Measurements from ENCODE around the gene SERHL2.
"Not testable (repeated sequence)": the region's sequence is repeated elsewhere in the genome, so short reads cannot be mapped to it uniquely, and the experiment has no call there.

SERHL2 gene

DNA sequence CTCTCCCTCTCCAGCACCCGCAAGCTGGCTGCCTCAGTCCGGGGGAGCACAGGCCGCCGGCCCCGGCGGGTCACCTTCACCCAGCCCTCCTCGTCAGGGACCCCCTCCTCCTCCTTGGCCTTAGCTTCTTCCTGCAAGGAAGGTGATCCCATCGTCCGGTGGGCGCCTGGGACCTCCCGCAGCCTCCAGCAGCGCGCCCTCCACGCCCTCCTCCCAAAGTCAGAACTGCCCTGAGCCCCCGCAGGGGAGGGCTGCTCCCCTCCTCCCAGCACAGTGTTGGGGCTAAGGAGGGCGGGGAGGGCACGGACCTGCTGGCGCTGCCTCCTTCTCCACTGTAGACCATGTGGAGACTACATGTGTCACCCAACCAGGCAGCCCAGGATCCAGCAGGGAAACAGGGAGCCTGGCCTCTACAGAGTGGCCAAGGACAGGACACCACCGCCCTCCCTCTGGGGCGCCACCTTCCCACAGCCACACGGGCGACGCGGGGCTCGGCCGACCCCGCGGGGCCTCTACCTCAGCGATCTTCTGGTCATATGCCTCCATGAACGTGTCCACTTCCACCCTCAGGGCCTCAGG lies 22.3 kb downstream of the SERHL2 start:
- not testable (repeated sequence) for DNase-seq

DNA sequence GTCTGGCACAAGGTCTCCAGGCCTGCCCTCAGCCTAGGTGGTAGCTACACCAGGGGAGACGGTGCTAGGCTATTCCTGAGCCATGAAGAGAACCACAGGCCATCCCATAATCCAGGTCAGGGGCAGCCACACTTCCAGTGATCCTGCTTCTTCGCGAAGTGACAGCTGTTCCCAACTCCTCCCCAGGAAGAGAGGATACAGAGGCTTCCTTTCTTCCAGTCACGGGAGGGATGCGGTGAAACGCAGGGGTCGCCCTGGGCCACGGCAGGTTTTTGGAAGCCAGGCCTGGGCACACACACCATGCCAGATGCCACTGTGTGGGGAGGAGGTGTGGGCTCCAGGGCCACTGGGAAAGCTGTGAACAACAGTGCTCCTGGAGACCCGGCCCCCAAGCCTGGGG lies 23.4 kb downstream of the SERHL2 start:
- DNase-seq = not testable (repeated sequence)

DNA sequence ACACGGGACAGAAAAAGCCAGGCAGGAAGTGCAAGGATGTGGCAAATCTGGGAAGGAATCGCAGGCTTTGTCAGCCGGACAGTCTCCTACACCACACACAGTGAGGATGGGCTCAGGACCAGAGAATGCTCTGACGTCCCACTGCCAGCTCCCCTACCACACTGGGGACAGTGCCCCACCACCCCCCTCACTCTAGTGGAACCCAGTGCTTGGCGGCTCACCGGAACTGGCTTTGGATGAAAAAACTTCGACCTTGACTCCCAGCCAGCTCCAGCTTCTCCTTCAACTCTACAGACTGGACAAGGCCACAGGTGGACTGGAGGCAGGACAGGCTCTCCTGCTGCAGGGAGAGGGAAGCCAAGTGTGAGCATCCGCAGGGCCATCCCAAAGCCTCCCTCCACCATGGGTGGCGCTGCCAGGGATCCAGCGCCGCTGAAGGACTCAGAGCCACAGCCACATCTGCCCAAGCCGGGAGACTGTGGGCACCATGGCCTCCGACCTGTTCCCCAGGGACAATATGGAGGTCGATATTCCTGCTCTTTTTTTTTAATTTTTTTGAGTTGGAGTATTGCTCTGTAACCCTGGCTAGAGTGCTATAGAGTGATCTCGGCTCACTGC lies 24.0 kb downstream of the SERHL2 start:
- DNase-seq = no peak

DNA sequence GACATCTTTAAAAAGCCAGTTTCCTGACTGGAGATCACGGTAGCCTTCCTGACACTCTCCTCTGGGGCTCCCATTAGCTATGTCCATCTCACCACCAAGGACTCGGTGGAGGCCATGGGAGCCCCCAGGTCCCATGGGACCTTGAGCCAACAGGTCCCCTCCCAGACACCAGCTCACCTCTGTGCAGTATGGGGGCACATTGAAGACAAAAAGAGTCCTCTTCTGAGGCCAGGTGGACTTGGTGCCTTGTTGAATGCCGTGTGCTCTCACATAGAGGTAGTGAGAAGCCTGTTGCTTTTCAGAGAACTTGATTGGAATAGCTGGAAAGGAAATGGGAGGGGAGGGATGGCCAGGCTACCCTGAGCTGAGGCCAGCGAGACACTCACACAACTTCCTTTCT lies 26.3 kb downstream of the SERHL2 start:
- not testable (repeated sequence) for DNase-seq

DNA sequence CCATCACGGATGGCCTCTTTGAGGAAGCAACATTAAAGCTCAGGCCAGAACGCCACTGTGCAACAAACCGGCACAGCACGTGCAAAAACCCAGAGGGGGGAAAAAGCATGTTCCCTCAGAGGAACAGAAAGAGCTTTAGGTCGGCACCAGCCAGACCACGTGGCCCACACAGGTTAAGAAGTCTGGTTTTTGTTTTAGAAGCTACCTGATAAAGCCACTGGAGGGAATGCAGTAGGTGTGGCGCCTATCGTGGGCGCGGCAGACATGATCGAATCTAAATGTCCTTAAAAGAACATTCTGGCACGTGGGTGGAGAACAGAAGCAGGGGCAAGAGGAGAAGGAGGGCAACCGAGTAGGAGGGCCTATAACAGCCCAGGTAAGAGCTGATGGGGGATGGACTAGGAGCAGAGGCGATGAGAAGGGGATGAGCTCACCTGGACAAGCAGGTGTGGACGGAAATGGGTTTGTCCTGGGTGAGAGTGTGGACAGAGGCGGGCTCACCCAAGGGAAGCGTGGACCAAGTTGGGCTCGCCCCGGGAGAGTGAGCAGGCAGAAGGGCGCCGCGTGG lies 27.5 kb downstream of the SERHL2 start:
- peak in 1 of 2 donors; percentile 3 for DNase-seq

DNA sequence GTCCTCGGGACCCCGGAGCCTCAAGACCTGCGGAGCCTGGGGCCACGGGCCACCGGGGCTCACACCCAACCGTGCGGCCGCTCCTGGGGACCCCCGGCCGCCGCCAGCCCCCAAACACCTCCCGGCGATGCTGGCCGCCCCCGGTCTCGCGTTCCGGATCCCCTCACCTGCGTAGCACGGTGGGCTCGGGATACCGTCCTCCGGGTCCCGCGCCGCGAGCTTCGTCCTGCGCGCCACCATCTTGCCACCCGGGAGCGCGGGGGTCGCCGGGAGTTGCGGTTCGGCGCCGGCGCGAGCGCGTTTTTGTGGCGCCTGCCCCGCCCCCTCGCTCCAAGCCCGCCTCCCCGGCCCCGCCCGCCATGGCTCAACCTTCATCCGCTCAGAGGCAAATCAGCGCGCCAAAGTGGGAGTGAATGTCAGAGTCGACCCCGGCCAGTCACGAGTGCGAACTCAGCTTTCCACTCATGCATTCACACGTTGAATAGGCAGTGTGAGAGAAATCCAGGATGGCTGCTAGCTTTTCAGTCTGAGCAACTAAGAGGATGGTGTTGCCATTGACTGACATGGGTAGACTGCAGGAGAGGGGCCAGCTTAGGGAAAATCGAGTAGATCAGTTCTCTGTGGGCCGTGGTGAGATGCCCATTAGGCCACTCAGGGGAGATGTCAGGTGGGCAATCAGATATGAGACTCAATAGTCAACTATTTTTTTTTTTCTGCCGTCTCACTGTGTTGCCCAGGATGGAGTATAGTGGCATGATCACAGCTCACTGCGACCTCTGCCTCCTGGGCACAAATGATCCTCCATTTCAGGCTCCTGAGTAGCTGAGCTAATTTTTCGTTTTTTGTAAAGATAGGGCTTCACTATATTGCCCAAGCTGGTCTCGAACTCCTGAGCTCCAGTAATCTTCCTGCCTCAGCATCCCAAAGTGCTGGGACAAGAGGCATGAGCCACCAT lies 28.3 kb downstream of the SERHL2 start:
- peak; percentile 68 to 81 for DNase-seq

DNA sequence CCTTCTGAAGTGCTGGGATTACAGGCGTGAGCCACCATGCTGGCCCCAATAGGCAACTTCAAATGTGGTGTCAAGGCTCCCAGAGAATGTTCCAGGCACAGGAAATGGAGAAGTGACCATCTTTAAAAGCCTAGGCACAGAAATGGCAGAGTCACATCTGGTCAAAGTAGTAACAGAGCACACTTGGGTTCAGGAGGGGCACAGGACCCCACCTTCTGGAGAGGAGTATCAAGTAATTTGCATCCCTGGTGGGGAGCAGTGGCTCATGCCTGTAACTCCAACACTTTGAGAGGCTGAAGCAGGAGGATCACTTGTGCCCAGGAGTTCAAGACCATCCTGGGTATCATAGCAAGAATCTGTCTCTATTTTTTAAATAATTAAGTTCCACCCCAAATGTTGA lies 29.2 kb downstream of the SERHL2 start:
- DNase-seq = no peak

DNA sequence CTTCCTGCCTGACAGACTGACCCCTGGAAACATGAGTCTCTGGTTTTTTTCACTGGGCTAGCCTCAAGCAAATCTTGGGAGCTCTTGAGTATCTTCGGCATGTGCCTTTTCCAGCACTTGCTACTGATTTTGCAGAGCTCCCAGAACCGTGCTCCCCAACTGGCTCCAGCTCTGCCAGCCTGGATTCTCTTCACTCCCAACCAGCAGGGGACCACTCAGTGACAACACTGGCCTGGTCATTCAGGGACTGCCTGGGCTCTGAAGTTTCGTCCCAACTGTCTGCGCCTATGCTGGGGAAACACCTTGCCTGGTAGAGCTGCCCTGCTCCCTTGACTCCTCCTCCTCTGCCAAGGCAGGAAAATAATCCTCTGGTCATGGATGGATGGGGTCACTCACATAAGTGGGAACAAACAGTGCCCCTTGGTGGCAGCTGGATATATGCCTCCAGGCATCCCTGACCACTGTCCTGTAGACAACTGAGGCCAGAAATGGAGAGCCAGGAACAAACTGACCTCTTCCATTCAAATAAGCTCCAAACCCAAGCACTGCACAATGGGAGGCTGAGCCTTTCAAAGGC lies 30.7 kb downstream of the SERHL2 start:
- DNase-seq = no peak

DNA sequence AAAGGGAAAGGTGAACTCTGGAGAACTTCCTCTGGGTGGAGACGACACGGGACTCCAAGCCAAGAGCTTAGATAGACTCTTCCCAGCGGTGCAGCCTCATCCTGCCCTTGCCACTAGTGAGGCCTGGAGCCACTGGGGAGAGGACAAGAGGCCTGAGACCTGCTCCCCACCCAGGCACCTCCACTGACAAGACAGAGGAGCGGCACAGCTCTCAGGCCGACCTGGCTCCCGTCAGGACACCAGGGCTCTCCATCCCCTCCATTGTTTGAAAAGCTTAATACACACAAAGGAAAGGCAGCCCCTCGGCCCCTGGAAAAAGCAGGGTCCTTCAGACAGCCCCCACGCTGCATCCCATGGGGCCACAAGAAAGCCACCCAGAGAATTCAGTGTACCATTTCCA lies 31.3 kb downstream of the SERHL2 start:
- DNase-seq = no peak

DNA sequence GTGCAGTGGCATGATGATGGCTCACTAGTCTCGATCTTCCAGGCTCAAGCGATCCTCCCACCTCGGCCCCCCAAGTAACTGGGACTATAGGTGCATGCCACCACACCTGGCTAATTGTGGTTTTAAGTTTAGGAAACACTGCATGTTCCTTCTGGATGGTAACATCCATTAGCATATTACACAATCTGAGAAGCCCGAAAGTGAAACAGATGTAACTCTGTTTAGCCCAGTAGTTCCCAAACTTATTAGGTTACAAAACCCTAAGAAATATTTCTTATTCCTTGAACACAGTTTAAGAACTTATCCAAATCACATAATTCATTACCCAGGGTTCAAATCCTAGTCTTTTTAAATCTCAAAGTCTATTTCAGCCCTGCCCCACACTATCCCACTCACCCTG lies 32.6 kb downstream of the SERHL2 start:
- DNase-seq = no peak

DNA sequence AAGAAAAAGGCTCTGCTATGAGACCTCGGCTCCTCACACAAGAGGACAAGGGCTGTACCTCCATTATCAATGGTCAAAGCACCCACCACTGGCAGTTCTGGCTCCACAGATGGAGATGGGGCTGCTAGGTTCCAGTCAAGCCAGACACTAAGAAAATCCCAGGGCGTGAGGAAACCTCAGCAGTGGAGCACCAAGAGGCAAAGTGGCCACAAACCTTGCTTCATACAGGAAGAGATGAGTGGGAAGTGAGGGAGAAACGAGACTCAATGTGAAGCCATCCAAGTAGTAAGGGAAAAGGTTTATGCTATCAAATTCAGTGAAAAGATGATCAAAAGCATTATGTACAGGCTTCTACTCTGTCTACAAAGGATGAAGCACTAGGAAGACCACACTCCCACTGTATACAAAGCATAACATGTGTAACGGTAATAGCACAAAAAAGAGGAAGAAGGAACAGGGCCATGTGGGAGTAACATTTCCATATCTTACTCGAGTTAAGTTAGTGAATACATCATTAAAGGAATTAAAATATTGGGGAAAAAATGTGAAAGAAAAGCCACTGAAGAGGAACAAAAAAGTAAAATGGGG lies 33.9 kb downstream of the SERHL2 start:
- DNase-seq = no peak

DNA sequence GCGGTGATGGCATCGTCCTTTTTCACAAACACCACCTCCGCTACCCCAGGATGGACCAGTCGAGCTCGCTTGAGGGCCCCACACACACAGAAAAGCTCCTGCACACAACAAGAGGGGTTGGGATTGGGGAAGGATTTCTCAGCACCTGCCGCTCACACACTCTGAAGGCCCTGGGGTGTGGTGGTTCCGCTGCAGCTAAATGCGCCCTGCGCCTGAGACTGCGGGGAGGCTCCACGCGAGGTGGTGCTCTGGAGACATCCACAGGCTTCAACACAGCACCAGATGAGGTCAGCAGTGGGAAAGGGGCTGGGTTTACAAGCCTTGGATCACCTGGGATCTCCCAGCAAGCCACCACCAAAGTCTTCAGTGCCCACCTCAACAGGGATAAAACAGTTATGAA lies 38.2 kb downstream of the SERHL2 start:
- DNase-seq = no peak

DNA sequence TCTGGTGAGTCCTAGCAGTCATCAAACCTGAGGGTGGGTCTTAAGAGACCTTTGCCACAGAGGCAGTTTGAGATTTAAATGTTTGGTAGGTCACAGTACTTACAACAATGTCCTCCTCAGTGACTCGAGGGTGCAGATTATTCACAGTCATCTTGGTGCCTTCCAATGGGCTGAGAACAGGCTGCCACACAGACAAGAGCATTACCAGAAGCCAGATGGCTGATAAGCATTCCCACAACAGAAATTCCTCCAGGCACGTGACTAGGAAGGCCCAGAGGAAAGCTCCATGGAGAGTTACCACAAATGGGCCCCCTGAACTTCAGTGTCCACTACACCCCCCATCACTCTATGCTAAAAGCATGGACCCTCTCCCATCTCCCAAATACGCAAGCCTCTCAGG lies 41.7 kb downstream of the SERHL2 start:
- no peak for DNase-seq

DNA sequence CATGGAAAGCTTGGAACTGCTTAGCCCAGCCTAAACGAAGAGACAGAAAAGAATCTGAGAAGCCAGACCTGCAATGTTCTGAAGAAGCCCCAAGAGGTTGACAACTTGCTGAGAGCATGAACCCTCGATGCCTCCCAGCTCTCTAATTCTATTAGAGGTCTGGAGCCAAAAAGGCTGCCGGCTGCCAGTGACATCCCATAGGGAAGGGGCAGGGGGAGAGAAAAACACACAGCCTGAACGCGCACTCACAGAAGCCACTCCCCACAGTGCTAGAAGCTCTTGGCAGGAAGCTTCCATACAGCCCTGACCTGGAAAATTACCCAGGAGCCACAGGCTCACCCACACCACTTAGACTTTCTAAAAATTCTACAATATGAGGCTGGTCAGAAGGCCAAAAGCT lies 42.6 kb downstream of the SERHL2 start:
- no peak for DNase-seq

DNA sequence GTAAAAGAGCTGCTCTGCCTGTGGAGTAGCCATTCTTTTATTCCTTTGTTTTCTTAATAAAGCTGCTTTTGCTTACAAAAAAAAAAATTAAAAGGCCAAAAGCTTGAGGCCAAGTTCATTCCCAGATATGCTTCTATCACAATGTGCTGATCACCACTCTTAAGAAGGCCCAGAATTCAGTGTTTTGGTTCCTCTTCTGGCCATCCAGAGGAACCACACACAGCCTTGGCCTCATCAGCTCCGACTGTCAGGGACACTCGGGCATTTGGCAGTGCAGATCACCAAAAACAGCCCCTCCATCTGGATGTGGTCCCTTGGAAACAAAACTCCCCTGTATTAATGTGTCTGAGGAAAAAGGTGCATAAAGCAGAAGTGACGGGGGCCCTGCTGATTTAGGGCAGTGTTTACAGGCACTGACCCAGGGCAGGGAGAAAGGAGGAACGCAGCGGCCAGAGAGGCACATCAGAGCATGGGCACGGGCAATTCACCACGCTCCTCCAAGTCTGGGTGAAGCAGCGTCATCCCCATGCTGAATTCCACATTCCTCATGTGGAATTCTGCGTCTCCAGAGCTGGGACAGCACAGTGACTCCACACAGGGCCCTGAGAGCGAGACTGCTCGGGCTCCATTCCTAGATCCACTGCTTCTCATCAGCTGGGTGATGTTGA lies 43.2 kb downstream of the SERHL2 start:
- DNase-seq = no peak

DNA sequence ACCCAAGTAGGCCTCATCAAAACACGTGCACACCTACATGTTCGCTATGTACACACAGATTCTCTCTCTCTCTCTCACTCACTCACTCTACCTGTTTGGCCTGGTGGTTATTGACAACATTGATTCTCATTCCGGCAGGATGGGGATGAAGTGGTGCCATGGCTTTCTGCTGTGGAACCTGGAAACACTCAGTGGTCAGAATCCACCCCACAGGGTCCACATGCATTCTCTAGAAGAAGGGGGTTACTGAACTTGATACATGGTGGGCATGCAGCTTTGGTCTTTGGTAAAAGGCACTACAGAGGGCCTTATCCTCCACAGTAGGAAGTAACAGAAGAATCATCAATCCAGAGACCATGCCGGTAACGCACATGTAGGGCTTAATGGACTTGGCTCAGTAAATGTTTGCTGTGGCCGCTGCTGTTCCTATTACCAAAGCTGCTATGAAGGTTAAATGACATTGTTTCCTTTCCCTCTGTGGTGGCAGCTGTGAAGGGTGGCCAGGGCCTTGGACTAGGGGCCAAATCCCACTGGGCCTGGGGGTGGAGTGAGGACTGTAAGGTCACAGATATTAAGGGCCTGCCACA lies 48.2 kb downstream of the SERHL2 start:
- DNase-seq = no peak

DNA sequence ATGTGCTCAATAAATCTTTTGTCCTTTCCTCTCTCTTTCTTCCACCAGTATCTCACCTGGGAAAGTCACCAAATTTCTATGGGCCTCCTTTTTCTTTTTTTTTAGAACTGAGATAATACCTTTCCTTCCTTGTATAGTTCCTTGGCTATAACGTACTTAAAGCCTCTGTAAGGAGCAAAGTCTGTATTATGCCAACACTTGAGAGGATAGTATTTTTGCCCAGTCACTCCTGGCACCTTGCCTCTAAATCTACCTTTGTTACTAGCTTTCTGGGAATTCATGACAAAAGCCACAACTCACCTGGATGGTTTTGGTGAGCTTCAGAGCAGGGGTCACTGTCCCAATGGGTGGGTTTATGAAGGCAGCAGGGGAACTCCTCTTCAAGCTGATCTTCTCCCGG lies 48.7 kb downstream of the SERHL2 start:
- DNase-seq = no peak

DNA sequence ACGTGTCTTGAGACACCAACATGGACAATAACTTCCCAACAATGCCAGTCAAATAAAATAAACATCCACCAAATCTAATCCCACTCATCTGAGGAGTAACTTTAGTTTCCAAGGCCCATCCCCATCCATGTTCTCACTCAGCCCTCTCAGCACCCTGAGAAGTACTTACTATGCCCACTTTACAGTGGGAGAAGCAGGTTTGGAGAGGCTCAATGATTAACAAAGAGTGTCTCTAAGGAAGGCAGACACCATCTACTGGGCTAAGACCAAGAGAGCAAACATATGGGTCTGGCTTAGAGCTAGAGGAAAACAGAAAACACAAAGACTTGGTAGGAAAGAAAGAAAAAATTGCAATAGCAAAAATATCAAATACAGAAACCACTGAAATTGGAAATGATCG lies 49.7 kb downstream of the SERHL2 start:
- no peak for DNase-seq

DNA sequence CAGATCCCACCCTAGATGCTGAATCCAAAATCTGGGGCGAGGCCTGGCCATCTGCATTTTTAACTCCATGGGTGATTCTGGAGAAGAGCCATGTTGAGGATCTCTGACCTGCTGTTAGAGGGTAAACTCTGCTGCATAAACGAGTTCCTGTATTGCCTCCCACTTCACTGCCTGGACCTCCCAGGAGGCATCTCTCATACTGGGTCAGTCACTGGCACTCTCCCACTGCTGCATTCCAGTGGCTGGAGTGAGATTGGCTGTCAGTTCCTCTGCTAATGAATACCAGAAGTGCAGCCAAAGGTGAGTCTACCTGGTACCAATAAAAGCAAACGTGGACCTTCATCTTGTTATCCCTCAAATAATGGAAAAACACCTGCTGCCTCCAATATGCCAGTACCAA lies 50.6 kb downstream of the SERHL2 start:
- no peak for DNase-seq

DNA sequence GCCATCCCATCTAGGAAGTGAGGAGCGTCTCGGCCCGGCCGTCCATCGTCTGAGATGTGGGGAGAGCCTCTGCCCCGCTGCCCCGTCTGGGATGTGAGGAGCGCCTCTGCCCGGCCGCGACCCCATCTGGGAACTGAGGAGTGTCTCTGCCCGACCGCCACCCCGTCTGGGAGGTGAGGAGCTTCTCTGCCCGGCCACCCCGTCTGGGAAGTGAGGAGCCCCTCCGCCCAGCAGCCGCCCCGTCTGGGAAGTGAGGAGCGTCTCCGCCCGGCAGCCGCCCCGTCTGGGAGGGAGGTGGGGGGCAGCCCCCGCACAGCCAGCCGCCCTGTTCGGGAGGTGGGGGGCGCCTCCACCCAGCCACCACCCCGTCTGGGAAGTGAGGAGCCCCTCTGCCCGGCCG lies 53.9 kb downstream of the SERHL2 start:
- not testable (repeated sequence) for DNase-seq

DNA sequence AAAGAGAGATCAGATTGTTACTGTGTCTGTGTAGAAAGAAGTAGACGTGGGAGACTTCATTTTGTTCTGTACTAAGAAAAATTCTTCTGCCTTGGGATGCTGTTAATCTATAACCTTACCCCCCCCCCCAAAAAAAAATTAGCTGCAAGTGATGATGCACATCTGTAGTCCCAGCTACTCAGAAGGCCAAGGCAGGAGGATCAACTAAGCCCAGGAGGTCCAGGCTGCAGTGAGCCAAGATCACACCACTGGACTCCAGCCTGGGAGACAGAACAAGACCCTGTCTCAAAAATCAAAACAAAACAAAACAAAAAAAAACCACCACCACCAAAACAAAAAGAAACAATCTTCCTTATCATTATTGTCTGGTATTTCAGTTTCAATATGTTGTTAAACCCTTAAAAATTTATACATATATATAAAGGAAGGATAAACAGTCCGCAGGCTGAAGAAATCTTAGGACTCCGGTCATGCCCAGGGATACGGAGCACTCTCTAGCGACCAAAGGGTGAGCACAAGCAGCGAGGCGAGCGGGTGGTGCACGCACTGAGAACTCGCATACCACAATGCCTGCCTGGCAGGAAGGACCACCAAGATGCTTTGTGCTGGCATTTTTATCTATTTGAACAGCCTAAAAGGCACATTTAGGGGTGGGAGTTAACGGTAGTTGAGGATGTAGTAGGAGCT lies 54.5 kb downstream of the SERHL2 start:
- no peak for DNase-seq

Data from CD4-positive, alpha-beta T cell treated with Interferon alpha-2 for 1 hour (primary cell).